AG09309 (cell line): Measurements from ENCODE around the gene MXD3.

ENCODE experiments used
- DNase-seq: peaks from one replicate; pipeline ENCODE4 v3.0.0-alpha.2; 2010; ENCODE audit warnings: low read depth
- H3K4me3 ChIP-seq: 2 replicates; pipeline ENCODE4 v1.5.1; 2011; ENCODE audit warnings: mild to moderate bottlenecking, low read depth, low read length, moderate library complexity; ENCODE audit not compliant: control insufficient read depth
- CTCF ChIP-seq: IDR thresholded peaks from 2 replicates; pipeline ENCODE4 v1.5.1; 2011; ENCODE audit warnings: mild to moderate bottlenecking, low read depth, low read length, inconsistent platforms; ENCODE audit not compliant: insufficient read depth, control insufficient read depth; ENCODE audit errors: missing control alignments

MXD3 gene

GRCh38 chr5:177351392-177352329 is 40.0 kb upstream of the MXD3 start, which contains the start of gene LMAN2:
Gene LMAN2, minus strand, starts transcription at chr5:177351668. Its CDS starts 21 bp downstream, at chr5:177351647.
- no peak for TF ChIP-seq CTCF
- peak; percentile 89 for DNase-seq
- H3K4me3 ChIP-seq: peak within 1 kb of the TSS; percentile 84

GRCh38 chr5:177350776-177351391 is 39.2 kb upstream of the MXD3 start:
- no peak for TF ChIP-seq CTCF
- peak overlapping the region; percentile 84 for H3K4me3 ChIP-seq
- DNase-seq: no peak

GRCh38 chr5:177349762-177350161 is 38.1 kb upstream of the MXD3 start:
- DNase-seq: no peak
- no peak overlapping the region; the same call in 1 of the 2 replicates for H3K4me3 ChIP-seq
- no peak for TF ChIP-seq CTCF

- TF ChIP-seq CTCF: no peak
- DNase-seq: no peak
- no peak overlapping the region for H3K4me3 ChIP-seq
Observed at GRCh38 chr5:177349362-177349647, 37.6 kb upstream of the MXD3 start.

- no peak overlapping the region for H3K4me3 ChIP-seq
- no peak for TF ChIP-seq CTCF
- DNase-seq: no peak
Observed at GRCh38 chr5:177347699-177348098, 36.0 kb upstream of the MXD3 start.

- no peak for TF ChIP-seq CTCF
Observed at GRCh38 chr5:177346820-177347219, 35.1 kb upstream of the MXD3 start.

More at GRCh38 chr5:177346820-177347219, 35.1 kb upstream of the MXD3 start:
- H3K4me3 ChIP-seq: no peak overlapping the region
- DNase-seq: no peak
